NOMO-1 (cell line): ENCODE results near the gene ACSM2A.
"Not testable (repeated sequence)": the region's sequence is repeated elsewhere in the genome, so short reads cannot be mapped to it uniquely, and the experiment has no call there.

ENCODE experiments used
- DNase-seq, 2 experiments: peaks; one replicate each; lab custom pipeline; 2025; ENCODE audit not compliant: unreplicated experiment in 2 of 2; lab: John Stamatoyannopoulos, UW

ACSM2A gene

GRCh38 chr16:20451364-20451763, at the start of gene ACSM2A:
TSS of gene ACSM2A (plus strand) at chr16:20451521. CDS start at chr16:20460115, 8,594 bp downstream.
- DNase-seq: not testable (repeated sequence)

GRCh38 chr16:20402651-20403050, 48.7 kb upstream of the ACSM2A start:
- no peak for DNase-seq

- no peak for DNase-seq
Measured at GRCh38 chr16:20404637-20405036, 46.7 kb upstream of the ACSM2A start, which contains the start of gene PDILT. TSS of gene PDILT (minus strand) at chr16:20404737. CDS start at chr16:20399300, 5,437 bp downstream.

GRCh38 chr16:20409398-20410120, 41.8 kb upstream of the ACSM2A start, which contains the start of gene ACSM5:
TSS of gene ACSM5 (plus strand) at chr16:20409534. CDS start at chr16:20411485, 1,951 bp downstream.
- DNase-seq: peak; percentile 10 to 70

- peak; percentile 22 to 70 for DNase-seq
Measured at GRCh38 chr16:20410121-20410723, 41.1 kb upstream of the ACSM2A start.

- DNase-seq: no peak
Measured at GRCh38 chr16:20411055-20411454, 40.3 kb upstream of the ACSM2A start.

- DNase-seq: no peak
Measured at GRCh38 chr16:20415541-20415940, 35.8 kb upstream of the ACSM2A start.

- DNase-seq: not testable (repeated sequence)
Measured at GRCh38 chr16:20419093-20419492, 32.2 kb upstream of the ACSM2A start.

- not testable (repeated sequence) for DNase-seq
Measured at GRCh38 chr16:20421748-20422147, 29.6 kb upstream of the ACSM2A start.

- not testable (repeated sequence) for DNase-seq
Measured at GRCh38 chr16:20423772-20424128, 27.6 kb upstream of the ACSM2A start.

- no peak for DNase-seq
Measured at GRCh38 chr16:20424129-20424866, 27.0 kb upstream of the ACSM2A start.

GRCh38 chr16:20427401-20427797, 23.9 kb upstream of the ACSM2A start:
- not testable (repeated sequence) for DNase-seq

GRCh38 chr16:20429499-20429898, 21.8 kb upstream of the ACSM2A start:
- not testable (repeated sequence) for DNase-seq

GRCh38 chr16:20430480-20430879, 20.8 kb upstream of the ACSM2A start:
- DNase-seq: not testable (repeated sequence)

GRCh38 chr16:20430948-20431347, 20.4 kb upstream of the ACSM2A start:
- no peak for DNase-seq

- not testable (repeated sequence) for DNase-seq
Measured at GRCh38 chr16:20438950-20439349, 12.4 kb upstream of the ACSM2A start.

- not testable (repeated sequence) for DNase-seq
Measured at GRCh38 chr16:20439820-20440231, 11.5 kb upstream of the ACSM2A start.

- DNase-seq: not testable (repeated sequence)
Measured at GRCh38 chr16:20440731-20441130, 10.6 kb upstream of the ACSM2A start.

GRCh38 chr16:20441191-20441590, 10.1 kb upstream of the ACSM2A start:
- no peak for DNase-seq

GRCh38 chr16:20441859-20442258, 9.5 kb upstream of the ACSM2A start:
- DNase-seq: not testable (repeated sequence)

GRCh38 chr16:20446652-20447393, 4.5 kb upstream of the ACSM2A start:
- DNase-seq: not testable (repeated sequence)
